NCI-H2107 (cell line): ENCODE data around the gene PIGW.

Source experiments
- DNase-seq: peaks from one replicate; lab custom pipeline; 2025; lab: John Stamatoyannopoulos, UW

Gene PIGW

GRCh38 chr17:36545465-36546417 lies 11.0 kb downstream of the PIGW start:
- peak; percentile 95 for DNase-seq

- DNase-seq, result no peak
Observed at GRCh38 chr17:36546418-36547093, 11.8 kb downstream of the PIGW start.

GRCh38 chr17:36547776-36548175 lies 13.0 kb downstream of the PIGW start:
- no peak for DNase-seq

GRCh38 chr17:36550491-36551417 lies 16.0 kb downstream of the PIGW start:
- no peak for DNase-seq

DNA sequence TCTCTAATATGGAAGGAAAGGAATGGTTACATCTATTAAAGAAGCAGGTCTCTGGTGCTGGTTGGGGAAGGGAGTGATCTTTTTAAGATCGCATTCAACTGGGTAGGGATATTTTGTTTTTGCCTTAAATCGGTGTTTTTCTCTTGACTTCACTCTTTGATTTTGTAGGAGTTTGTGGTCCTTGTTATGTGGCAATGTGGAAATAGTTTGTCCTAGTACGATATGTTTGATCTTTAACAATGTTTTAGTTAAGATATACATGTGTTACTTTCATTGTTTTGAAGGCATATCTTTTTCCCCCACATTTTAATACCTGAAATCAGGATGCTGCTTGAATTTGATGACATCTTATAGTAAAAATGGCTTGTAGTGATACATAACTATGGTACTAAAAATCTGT lies 18.7 kb downstream of the PIGW start:
- DNase-seq, result no peak

- DNase-seq, result no peak
Observed at GRCh38 chr17:36566081-36566480, 31.3 kb downstream of the PIGW start.

GRCh38 chr17:36575028-36575427 lies 40.2 kb downstream of the PIGW start:
- DNase-seq, result no peak

DNA sequence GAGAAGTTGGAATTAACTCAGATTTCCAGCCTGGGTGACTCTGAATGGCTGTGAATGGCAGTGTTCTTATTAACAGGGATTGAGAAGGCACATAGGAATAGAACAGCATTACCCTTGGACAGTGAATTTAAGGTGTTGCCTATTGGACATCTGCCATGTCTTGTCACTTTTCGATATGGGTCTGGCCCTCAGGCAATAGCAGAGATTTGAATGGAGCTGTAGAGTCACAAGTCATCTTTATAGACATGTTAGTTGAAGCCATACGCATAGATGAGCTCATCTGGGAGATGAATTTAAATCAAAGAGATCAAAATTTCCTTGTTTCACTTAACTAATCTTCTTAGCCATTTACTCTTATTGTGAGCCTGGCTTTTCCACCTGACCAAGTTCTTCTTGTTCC lies 42.0 kb downstream of the PIGW start:
- no peak for DNase-seq

GRCh38 chr17:36578671-36579070 lies 43.9 kb downstream of the PIGW start:
- DNase-seq, result no peak

DNA sequence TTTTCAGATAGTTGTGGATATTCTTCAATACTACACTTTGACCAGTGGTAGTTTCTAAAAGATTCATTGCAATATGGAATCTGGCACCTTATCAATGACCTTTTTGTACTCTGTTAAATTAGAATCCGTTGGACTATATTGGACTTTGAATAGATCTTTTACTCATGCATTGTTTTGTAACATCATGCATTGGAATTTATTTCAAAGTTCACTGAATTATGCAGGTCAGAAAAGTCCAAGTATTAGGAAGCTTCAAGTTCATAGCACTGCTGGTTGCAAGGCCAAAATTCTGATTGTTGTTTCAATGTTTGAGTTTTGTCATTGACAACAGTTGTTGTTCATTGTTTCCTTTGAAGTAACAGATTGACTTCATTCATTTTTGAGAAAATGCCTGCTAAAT lies 49.0 kb downstream of the PIGW start:
- no peak for DNase-seq

GRCh38 chr17:36586138-36586537 lies 51.4 kb downstream of the PIGW start:
- no peak for DNase-seq
